Measurements from ENCODE around the gene COL28A1.
"Not testable (repeated sequence)": the region's sequence is repeated elsewhere in the genome, so short reads cannot be mapped to it uniquely, and the experiment has no call there.

COL28A1 gene

GRCh38 chr7:7516156-7516555 is 19.5 kb downstream of the COL28A1 start:
- no peak for DNase-seq

- no peak for DNase-seq
These were observed 22.6 kb downstream of the COL28A1 start for GRCh38 chr7:7512861-7513597.

- no peak for DNase-seq
These were observed 24.9 kb downstream of the COL28A1 start for GRCh38 chr7:7510794-7511193.

GRCh38 chr7:7505915-7506314 is 29.8 kb downstream of the COL28A1 start:
- DNase-seq: no peak

GRCh38 chr7:7504910-7505704 is 30.6 kb downstream of the COL28A1 start:
- DNase-seq: no peak

GRCh38 chr7:7499892-7500291 is 35.8 kb downstream of the COL28A1 start:
- DNase-seq: no peak

GRCh38 chr7:7498856-7499255 is 36.8 kb downstream of the COL28A1 start:
- no peak for DNase-seq

GRCh38 chr7:7496311-7496710 is 39.4 kb downstream of the COL28A1 start:
- DNase-seq: no peak

- DNase-seq: no peak
These were observed 40.5 kb downstream of the COL28A1 start for GRCh38 chr7:7495171-7495570.

- DNase-seq: no peak
These were observed 44.6 kb downstream of the COL28A1 start for GRCh38 chr7:7491044-7491443.

- peak; percentile 13 for DNase-seq
These were observed 45.7 kb downstream of the COL28A1 start for GRCh38 chr7:7490003-7490402.

- no peak for DNase-seq
These were observed 46.1 kb downstream of the COL28A1 start for GRCh38 chr7:7489546-7489945.

- DNase-seq: peak; percentile 4
These were observed 49.3 kb downstream of the COL28A1 start for GRCh38 chr7:7486362-7486761.

GRCh38 chr7:7484072-7484471 is 51.6 kb downstream of the COL28A1 start:
- DNase-seq: no peak

- DNase-seq: no peak
These were observed 53.9 kb downstream of the COL28A1 start for GRCh38 chr7:7481802-7482201.

GRCh38 chr7:7479275-7479805 is 56.3 kb downstream of the COL28A1 start:
- no peak for DNase-seq

- no peak for DNase-seq
These were observed 57.1 kb downstream of the COL28A1 start for GRCh38 chr7:7478569-7478968.

GRCh38 chr7:7477641-7478040 is 58.0 kb downstream of the COL28A1 start:
- not testable (repeated sequence) for DNase-seq

GRCh38 chr7:7476381-7476780 is 59.3 kb downstream of the COL28A1 start:
- no peak for DNase-seq

- no peak for DNase-seq
These were observed 60.1 kb downstream of the COL28A1 start for GRCh38 chr7:7475601-7476000.

GRCh38 chr7:7474436-7474835 is 61.2 kb downstream of the COL28A1 start:
- no peak for DNase-seq

- not testable (repeated sequence) for DNase-seq
These were observed 70.5 kb downstream of the COL28A1 start for GRCh38 chr7:7464991-7465765.

GRCh38 chr7:7454000-7454399 is 81.7 kb downstream of the COL28A1 start:
- DNase-seq: no peak

Measured in suppressor macrophage treated with lipopolysaccharide for 4 hours (primary cell).